Liver (tissue), 9 donors: ENCODE data around the gene NFIL3. TPM values are rescaled to one million over a fixed set of nuclear protein-coding genes. Genes with fewer than 3 reads are reported as not detected.

Source experiments
- DNase-seq: peaks from one replicate; pipeline ENCODE4 v3.0.0-alpha.2; 2017; ENCODE audit warnings: low spot score
- H3K27ac ChIP-seq, 2 donors: one replicate each; pipeline ENCODE4 v1.7.0; 2013; ENCODE audit warnings: inconsistent platforms in 2 of 2, low read length in 2 of 2, control low read depth in 1 of 2, low read depth in 1 of 2, mild to moderate bottlenecking in 1 of 2
- H3K27me3 ChIP-seq, 4 donors: one replicate each; pipeline versions ENCODE4 v1.6.1 to v1.7.0; 2013; ENCODE audit warnings: low read length in 3 of 4, inconsistent platforms in 1 of 4, mild to moderate bottlenecking in 1 of 4, moderate library complexity in 1 of 4; ENCODE audit not compliant: control insufficient read depth in 4 of 4, insufficient read depth in 4 of 4
- H3K36me3 ChIP-seq, 4 donors: one replicate each; pipeline versions ENCODE4 v1.6.1 to v1.7.0; 2013; ENCODE audit warnings: low read length in 3 of 4, mild to moderate bottlenecking in 3 of 4, low read depth in 1 of 4, moderate library complexity in 1 of 4; ENCODE audit not compliant: control insufficient read depth in 4 of 4, insufficient read depth in 3 of 4
- H3K4me1 ChIP-seq, 4 donors: one replicate each; pipeline versions ENCODE4 v1.6.1 to v1.7.0; 2013; ENCODE audit warnings: low read length in 3 of 4, mild to moderate bottlenecking in 3 of 4, moderate library complexity in 1 of 4; ENCODE audit not compliant: control insufficient read depth in 4 of 4, insufficient read depth in 4 of 4
- H3K4me3 ChIP-seq, 3 donors: one replicate each; pipeline versions ENCODE4 v1.6.1 to v1.7.0; 2013; ENCODE audit warnings: low read length in 3 of 3, control low read depth in 1 of 3, low read depth in 1 of 3, mild to moderate bottlenecking in 1 of 3
- H3K9ac ChIP-seq, 2 donors: one replicate each; pipeline ENCODE4 v1.7.0; 2013; ENCODE audit warnings: low read length in 2 of 2, mild to moderate bottlenecking in 2 of 2, moderate library complexity in 2 of 2, control low read depth in 1 of 2, low read depth in 1 of 2
- H3K9me3 ChIP-seq, 4 donors: one replicate each; pipeline versions ENCODE4 v1.6.1 to v1.7.0; 2013; ENCODE audit warnings: low read length in 3 of 4; ENCODE audit not compliant: control insufficient read depth in 4 of 4
- EGR1 ChIP-seq, 2 donors: IDR thresholded peaks; 2 replicates each; pipeline ENCODE4 v1.6.1; 2016 to 2018; ENCODE audit warnings: antibody characterized with exemption in 2 of 2, low read depth in 2 of 2
- FOXA1 ChIP-seq: IDR thresholded peaks from 2 replicates; pipeline ENCODE4 v1.6.1; 2016; ENCODE audit warnings: antibody characterized with exemption
- FOXA2 ChIP-seq: IDR thresholded peaks from 2 replicates; pipeline ENCODE4 v1.6.1; 2016; ENCODE audit warnings: antibody characterized with exemption
- GABPA ChIP-seq, 2 donors: IDR thresholded peaks in 1 of 2; conservative IDR thresholded peaks in 1 of 2; 2 replicates each; pipeline ENCODE4 v1.6.1; 2016; ENCODE audit warnings: antibody characterized with exemption in 2 of 2, mild to moderate bottlenecking in 1 of 2, moderate library complexity in 1 of 2
- HNF4A ChIP-seq, 2 donors: conservative IDR thresholded peaks; 2 replicates each; pipeline ENCODE4 v1.6.1; 2016; ENCODE audit warnings: antibody characterized with exemption in 2 of 2, mild to moderate bottlenecking in 2 of 2
- HNF4G ChIP-seq: IDR thresholded peaks from 2 replicates; pipeline ENCODE4 v1.6.1; 2016; ENCODE audit warnings: antibody characterized with exemption
- JUND ChIP-seq, 2 donors: IDR thresholded peaks; 2 replicates each; pipeline ENCODE4 v1.6.1; 2016; ENCODE audit warnings: antibody characterized with exemption in 2 of 2
- NR2F2 ChIP-seq: IDR thresholded peaks from 2 replicates; pipeline ENCODE4 v1.6.1; 2016; ENCODE audit warnings: antibody characterized with exemption
- RAD21 ChIP-seq, 2 donors: IDR thresholded peaks; 2 replicates each; pipeline ENCODE4 v1.6.1; 2016; ENCODE audit warnings: antibody characterized with exemption in 2 of 2, mild to moderate bottlenecking in 2 of 2
- RXRA ChIP-seq, 2 donors: IDR thresholded peaks; 2 replicates each; pipeline ENCODE4 v1.6.1; 2017 to 2018; ENCODE audit warnings: antibody characterized with exemption in 2 of 2, mild to moderate bottlenecking in 1 of 2
- SP1 ChIP-seq: IDR thresholded peaks from 2 replicates; pipeline ENCODE4 v1.6.1; 2018; ENCODE audit warnings: antibody characterized with exemption, mild to moderate bottlenecking
- TAF1 ChIP-seq: conservative IDR thresholded peaks from 2 replicates; pipeline ENCODE4 v1.6.1; 2016; ENCODE audit warnings: antibody characterized with exemption, mild to moderate bottlenecking
- YY1 ChIP-seq: IDR thresholded peaks from 2 replicates; pipeline ENCODE4 v1.6.1; 2016; ENCODE audit warnings: antibody characterized with exemption, mild to moderate bottlenecking
- WGBS: extraction: QIAGEN DNeasy Blood & Tissue Kit; methylation state at CpG from one replicate; pipeline ENCODE4 v1.1.7; 2013; 5-methylcytosine and 5-hydroxymethylcytosine counted together
- polyA plus RNA-seq, 2 donors: library from polyadenylated mRNA; stranded (reverse) in 1 of 2; unstranded in 1 of 2; fragments of 200-250 nt in 1 of 2; fragments of >200 nt in 1 of 2; fragmentation: Nextera tagmentation in 1 of 2; extraction: Ambion mirVana in 1 of 2; gene quantifications; one replicate each; pipeline versions ENCODE4 v1.2.1 to v1.2.3, GENCODE V29; 2013 to 2015
- total RNA-seq, 2 donors: library from RNA; depleted of rRNA; stranded (reverse); fragments of >200 nt; gene quantifications; one replicate each; pipeline ENCODE4 v1.2.3, GENCODE V29; 2014
- TF ChIP-seq, protein P1 (sequence below): IDR thresholded peaks from 2 replicates; pipeline ENCODE4 v1.6.1; 2016; ENCODE audit warnings: antibody characterized with exemption, mild to moderate bottlenecking
- TF ChIP-seq, protein P2 (sequence below): IDR thresholded peaks from 2 replicates; pipeline ENCODE4 v1.6.1; 2016; ENCODE audit warnings: antibody characterized with exemption
- TF ChIP-seq, protein P3 (sequence below): IDR thresholded peaks from 2 replicates; pipeline ENCODE4 v1.6.1; 2016; ENCODE audit warnings: antibody characterized with exemption
- TF ChIP-seq, protein P4 (sequence below): IDR thresholded peaks from 2 replicates; pipeline ENCODE4 v1.6.1; 2016; ENCODE audit warnings: antibody characterized with exemption
- TF ChIP-seq, protein P5 (sequence below): fragments of 150-350 bp; IDR thresholded peaks from 2 replicates; pipeline ENCODE4 v1.5.1; 2017; ENCODE audit warnings: improper control_type of control experiment, low read depth, low read length; ENCODE audit not compliant: missing input control
- donor health status: healthy.
- donor health status: healthy.
- donor health status: healthy.
- donor health status: healthy.
- donor health status: healthy.

Gene NFIL3
- total and polyA plus RNA-seq, 4 donors: 6.6 to 20.2 (median 8.5) TPM

DNA sequence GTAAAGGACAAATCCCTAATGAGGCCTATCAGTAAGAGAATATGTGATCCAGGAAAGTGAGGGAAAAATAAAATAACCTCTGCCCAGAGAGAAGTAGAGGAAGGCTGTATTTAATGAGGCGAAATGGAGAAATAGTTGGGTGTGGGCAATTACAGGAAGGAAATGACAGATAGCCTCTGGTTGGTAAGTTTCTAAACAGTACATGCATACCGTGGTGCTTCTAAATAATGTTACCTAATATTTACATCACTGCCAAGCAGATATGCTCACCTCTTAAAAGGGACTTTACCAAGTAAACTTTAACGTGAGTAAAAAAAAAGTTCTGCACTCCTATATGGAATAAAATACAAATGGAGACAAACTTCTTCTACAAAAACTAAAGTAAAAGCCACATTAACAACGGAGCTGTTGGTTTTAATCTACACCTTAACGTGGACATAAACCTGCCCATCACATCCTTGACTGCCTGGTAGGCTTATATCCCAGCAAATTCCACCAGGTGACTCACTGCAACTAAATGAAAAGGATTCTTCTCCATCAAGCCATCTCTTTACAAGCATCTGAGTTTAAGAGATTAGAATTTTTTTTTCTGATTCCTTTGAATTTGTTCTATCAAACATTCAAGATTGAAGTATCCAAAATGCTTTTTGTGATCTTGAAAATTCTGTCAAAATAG lies 12.4 kb downstream of the NFIL3 start:
- DNase-seq: no peak
- Histone ChIP-seq H3K27ac (peak overlapping the region; percentile 2 to 63), H3K4me1 (peaks cover 0 to 14% (median 3%) of the 10 kb centered on the region in 4 donors), H3K9ac (no peak overlapping the region), H3K27me3 (no peaks in the 10 kb centered on the region), H3K36me3 (peaks cover 10 to 26% (median 23%) of the 10 kb centered on the region in 4 donors), H3K4me3 (no peak overlapping the region), H3K9me3 (no peaks in the 10 kb centered on the region)
- 63% methylated on average over 5 of the region's 5 CpGs for WGBS
- TF ChIP-seq, protein P1, sequence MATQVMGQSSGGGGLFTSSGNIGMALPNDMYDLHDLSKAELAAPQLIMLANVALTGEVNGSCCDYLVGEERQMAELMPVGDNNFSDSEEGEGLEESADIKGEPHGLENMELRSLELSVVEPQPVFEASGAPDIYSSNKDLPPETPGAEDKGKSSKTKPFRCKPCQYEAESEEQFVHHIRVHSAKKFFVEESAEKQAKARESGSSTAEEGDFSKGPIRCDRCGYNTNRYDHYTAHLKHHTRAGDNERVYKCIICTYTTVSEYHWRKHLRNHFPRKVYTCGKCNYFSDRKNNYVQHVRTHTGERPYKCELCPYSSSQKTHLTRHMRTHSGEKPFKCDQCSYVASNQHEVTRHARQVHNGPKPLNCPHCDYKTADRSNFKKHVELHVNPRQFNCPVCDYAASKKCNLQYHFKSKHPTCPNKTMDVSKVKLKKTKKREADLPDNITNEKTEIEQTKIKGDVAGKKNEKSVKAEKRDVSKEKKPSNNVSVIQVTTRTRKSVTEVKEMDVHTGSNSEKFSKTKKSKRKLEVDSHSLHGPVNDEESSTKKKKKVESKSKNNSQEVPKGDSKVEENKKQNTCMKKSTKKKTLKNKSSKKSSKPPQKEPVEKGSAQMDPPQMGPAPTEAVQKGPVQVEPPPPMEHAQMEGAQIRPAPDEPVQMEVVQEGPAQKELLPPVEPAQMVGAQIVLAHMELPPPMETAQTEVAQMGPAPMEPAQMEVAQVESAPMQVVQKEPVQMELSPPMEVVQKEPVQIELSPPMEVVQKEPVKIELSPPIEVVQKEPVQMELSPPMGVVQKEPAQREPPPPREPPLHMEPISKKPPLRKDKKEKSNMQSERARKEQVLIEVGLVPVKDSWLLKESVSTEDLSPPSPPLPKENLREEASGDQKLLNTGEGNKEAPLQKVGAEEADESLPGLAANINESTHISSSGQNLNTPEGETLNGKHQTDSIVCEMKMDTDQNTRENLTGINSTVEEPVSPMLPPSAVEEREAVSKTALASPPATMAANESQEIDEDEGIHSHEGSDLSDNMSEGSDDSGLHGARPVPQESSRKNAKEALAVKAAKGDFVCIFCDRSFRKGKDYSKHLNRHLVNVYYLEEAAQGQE: no peak
- no peak for TF ChIP-seq FOXA2
- TF ChIP-seq NR2F2: no peak
- TF ChIP-seq, protein P2, sequence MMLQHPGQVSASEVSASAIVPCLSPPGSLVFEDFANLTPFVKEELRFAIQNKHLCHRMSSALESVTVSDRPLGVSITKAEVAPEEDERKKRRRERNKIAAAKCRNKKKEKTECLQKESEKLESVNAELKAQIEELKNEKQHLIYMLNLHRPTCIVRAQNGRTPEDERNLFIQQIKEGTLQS: no peak
- TF ChIP-seq GABPA (IDR thresholded peaks at IDR 0.05 in 1 of 2, conservative IDR thresholded peaks at IDR 0.05 in 1 of 2): no peak
- no peak for TF ChIP-seq TAF1
- TF ChIP-seq YY1: no peak
- TF ChIP-seq RXRA (IDR thresholded peaks at IDR 0.05): no peak
- TF ChIP-seq JUND (IDR thresholded peaks at IDR 0.05): no peak
- no peak for TF ChIP-seq FOXA1
- TF ChIP-seq, protein P3, sequence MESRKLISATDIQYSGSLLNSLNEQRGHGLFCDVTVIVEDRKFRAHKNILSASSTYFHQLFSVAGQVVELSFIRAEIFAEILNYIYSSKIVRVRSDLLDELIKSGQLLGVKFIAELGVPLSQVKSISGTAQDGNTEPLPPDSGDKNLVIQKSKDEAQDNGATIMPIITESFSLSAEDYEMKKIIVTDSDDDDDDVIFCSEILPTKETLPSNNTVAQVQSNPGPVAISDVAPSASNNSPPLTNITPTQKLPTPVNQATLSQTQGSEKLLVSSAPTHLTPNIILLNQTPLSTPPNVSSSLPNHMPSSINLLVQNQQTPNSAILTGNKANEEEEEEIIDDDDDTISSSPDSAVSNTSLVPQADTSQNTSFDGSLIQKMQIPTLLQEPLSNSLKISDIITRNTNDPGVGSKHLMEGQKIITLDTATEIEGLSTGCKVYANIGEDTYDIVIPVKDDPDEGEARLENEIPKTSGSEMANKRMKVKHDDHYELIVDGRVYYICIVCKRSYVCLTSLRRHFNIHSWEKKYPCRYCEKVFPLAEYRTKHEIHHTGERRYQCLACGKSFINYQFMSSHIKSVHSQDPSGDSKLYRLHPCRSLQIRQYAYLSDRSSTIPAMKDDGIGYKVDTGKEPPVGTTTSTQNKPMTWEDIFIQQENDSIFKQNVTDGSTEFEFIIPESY: no peak
- no peak for TF ChIP-seq HNF4G
- no peak for TF ChIP-seq HNF4A (conservative IDR thresholded peaks at IDR 0.05)
- TF ChIP-seq EGR1 (IDR thresholded peaks at IDR 0.05; ENCODE audit: low read depth in 2 of 2): no peak
- TF ChIP-seq, protein P4, sequence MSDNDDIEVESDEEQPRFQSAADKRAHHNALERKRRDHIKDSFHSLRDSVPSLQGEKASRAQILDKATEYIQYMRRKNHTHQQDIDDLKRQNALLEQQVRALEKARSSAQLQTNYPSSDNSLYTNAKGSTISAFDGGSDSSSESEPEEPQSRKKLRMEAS: no peak
- TF ChIP-seq, protein P5, sequence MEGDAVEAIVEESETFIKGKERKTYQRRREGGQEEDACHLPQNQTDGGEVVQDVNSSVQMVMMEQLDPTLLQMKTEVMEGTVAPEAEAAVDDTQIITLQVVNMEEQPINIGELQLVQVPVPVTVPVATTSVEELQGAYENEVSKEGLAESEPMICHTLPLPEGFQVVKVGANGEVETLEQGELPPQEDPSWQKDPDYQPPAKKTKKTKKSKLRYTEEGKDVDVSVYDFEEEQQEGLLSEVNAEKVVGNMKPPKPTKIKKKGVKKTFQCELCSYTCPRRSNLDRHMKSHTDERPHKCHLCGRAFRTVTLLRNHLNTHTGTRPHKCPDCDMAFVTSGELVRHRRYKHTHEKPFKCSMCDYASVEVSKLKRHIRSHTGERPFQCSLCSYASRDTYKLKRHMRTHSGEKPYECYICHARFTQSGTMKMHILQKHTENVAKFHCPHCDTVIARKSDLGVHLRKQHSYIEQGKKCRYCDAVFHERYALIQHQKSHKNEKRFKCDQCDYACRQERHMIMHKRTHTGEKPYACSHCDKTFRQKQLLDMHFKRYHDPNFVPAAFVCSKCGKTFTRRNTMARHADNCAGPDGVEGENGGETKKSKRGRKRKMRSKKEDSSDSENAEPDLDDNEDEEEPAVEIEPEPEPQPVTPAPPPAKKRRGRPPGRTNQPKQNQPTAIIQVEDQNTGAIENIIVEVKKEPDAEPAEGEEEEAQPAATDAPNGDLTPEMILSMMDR: no peak
- TF ChIP-seq RAD21 (IDR thresholded peaks at IDR 0.05): no peak
- TF ChIP-seq SP1: no peak
